Measurements from ENCODE around the gene SH3BGRL3.

DNA sequence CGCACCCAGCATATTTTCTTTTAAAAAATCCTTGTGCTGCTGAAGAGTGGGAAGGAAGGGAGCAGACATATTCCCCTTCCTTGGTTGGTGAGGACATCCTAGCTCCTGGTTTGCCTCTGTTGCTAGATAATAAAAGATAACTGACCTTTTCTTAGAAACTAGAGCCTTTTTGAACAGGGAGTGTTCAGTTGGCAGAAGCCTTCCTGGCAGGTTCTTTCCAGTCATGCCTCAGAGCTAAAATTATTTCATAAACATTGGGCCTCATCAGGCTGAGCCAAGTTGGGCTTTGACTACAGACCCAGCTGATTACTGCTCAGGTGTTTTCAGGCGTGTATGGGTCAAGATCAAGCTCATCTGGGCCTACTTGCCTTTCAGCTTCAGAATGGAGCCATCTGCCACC is 22.7 kb upstream of the SH3BGRL3 start:
- TF ChIP-seq, protein P1, sequence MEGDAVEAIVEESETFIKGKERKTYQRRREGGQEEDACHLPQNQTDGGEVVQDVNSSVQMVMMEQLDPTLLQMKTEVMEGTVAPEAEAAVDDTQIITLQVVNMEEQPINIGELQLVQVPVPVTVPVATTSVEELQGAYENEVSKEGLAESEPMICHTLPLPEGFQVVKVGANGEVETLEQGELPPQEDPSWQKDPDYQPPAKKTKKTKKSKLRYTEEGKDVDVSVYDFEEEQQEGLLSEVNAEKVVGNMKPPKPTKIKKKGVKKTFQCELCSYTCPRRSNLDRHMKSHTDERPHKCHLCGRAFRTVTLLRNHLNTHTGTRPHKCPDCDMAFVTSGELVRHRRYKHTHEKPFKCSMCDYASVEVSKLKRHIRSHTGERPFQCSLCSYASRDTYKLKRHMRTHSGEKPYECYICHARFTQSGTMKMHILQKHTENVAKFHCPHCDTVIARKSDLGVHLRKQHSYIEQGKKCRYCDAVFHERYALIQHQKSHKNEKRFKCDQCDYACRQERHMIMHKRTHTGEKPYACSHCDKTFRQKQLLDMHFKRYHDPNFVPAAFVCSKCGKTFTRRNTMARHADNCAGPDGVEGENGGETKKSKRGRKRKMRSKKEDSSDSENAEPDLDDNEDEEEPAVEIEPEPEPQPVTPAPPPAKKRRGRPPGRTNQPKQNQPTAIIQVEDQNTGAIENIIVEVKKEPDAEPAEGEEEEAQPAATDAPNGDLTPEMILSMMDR (IDR thresholded peaks at IDR 0.05 in 4 of 5, conservative IDR thresholded peaks at IDR 0.05 in 1 of 5), result no peak
- peak in 1 of 2 donors; percentile 27 for TF ChIP-seq POLR2A (IDR thresholded peaks at IDR 0.05)

Measured in gastrocnemius medialis (tissue), 4 donors.